Activated CD4-positive, CD25-positive, alpha-beta regulatory T cell treated with anti-CD3 and anti-CD28 coated beads, Interleukin-2, amount 50 U/mL, for 16 hours (primary cell): ENCODE measurements around the gene CCDC80.
A peak's percentile ranks its signal among the peaks of the same experiment; 100 is the strongest.
"Not testable (repeated sequence)": the region's sequence is repeated elsewhere in the genome, so short reads cannot be mapped to it uniquely, and the experiment has no call there.

Source experiments
- DNase-seq: peaks from one replicate; pipeline ENCODE4 v3.0.0-alpha.2; 2020; ENCODE audit warnings: low read depth, low spot score

Gene CCDC80

DNA sequence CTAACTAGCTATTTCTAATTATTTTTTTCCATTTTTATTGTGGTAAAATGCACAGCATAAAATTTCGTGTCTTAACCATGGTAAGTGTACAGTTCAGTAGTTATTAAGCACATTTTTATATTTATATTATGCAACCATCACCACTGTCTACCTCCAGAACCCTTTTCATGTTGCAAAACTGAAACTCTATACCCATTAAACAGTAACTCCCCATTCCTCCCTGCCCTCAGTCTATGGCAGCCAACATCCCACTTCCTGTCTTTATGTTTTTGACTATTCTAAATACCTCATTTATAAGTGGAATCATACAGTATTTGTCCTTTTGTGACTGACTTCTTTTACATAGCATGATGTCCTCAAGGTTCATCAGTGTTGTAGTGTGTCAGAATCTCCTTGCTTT is 53.6 kb downstream of the CCDC80 start:
- DNase-seq, result no peak

DNA sequence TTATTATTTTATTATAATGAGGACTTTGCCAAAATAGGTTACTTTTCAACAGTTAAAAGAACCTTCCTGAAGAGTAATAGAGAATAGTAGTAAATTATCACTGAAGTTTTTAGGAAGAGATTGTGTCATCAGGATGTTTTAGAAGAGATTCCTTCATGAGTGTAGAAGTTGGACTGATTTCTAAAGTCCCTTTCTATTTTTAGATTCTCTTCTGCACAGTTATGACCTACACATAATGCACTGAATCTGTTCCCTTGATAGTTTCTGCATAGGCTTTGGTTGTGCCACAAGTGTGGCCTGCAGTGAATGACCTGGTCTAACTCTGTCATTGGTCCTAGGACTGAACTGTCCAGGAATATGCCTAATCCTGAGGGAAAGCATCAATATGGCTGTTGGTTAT is 55.2 kb downstream of the CCDC80 start:
- DNase-seq, result no peak

GRCh38 chr3:112583105-112583504 is 57.8 kb downstream of the CCDC80 start:
- no peak for DNase-seq

DNA sequence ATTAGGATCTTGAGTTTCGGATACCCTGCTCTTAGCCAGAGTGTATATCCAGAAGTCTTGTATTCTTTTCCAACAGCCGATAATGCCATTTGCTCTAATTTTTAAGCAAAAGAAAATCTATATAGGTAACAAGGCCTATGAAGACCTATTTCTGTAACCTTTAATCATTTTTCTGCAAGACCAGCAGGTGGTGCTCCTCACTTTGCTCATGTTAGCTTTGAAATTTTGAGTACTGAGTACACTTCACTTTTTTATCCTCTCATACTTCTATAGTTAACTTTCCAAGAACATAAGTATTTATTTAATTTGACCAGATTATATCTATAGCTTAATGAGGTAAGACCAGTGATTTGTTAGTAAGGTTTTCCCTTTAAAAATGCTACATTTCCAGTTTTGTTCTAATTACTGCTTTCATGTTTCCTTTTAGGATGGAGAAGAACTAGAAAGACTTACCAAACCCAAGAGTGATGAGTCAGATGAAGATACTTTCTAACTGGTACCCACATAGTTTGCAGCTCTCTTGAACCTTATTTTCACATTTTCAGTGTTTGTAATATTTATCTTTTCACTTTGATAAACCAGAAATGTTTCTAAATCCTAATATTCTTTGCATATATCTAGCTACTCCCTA is 58.6 kb downstream of the CCDC80 start:
- no peak for DNase-seq

- no peak for DNase-seq
These were observed 61.2 kb downstream of the CCDC80 start for GRCh38 chr3:112579697-112580096.

GRCh38 chr3:112579232-112579631 is 61.7 kb downstream of the CCDC80 start:
- no peak for DNase-seq

DNA sequence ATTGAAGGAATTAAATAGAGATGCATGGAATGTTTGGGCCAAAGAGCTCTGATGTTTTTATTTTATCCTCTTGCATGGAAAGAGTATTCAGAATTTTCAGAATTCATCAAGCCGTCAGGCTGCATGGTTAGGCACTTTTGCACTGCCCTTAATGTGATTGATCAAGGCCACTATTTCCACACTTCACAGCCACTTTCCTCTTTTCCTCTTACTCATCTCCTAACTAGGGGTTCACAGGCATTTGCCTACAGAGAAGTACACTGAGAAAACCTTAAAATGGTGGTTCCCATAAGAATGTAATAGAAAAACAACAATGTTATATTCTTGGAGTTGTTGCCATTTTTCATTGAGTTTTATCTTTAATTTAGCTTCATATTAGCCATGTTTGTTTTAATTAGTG is 68.2 kb downstream of the CCDC80 start:
- DNase-seq, result no peak

DNA sequence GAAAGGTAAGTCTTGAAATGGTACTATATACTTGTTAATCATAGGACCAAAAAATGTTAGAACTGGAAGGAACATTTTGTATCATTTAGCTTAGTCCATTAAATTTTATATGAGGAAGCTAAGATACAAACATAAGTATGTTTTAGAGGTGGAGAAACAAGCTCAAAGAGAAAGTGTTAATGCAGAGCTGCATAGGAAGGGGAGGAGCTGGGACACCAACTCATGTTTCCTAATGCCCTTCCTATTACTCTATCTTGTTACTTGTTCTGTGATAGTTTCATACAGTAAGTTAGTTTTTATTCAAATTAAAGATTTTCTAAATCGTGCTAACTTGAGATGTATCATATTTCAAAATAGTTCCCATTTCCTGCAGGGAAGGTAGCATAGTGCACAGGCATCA is 71.7 kb downstream of the CCDC80 start:
- DNase-seq, result no peak

GRCh38 chr3:112568642-112569041 is 72.3 kb downstream of the CCDC80 start:
- DNase-seq, result no peak

DNA sequence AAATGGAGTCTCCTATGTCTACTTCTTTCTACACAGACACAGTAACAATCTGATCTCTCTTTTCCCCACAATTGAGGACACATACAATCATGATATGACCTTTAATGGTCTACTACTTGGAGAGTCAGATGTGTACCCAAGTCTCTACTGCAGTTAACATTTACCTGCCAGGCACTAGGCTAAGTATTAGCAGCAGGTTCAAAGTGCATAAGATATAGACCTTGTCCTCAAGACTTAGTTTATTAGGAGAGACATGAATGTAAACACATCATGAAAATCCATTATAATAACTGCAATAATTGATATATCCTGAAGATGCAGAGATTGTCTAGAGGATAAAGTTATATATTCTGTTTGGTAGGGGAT is 76.0 kb downstream of the CCDC80 start:
- no peak for DNase-seq

GRCh38 chr3:112564247-112564939 is 76.5 kb downstream of the CCDC80 start:
- DNase-seq, result not testable (repeated sequence)

- DNase-seq, result peak; percentile 99
These were observed 79.0 kb downstream of the CCDC80 start, which contains the start of the genes ATG3 and SLC35A5 for GRCh38 chr3:112561734-112562529. Gene ATG3 (minus strand): TSS chr3:112561962. CDS start chr3:112561528, 434 bp downstream. Gene SLC35A5 (plus strand): TSS chr3:112562045. CDS start chr3:112563404, 1,359 bp downstream.

DNA sequence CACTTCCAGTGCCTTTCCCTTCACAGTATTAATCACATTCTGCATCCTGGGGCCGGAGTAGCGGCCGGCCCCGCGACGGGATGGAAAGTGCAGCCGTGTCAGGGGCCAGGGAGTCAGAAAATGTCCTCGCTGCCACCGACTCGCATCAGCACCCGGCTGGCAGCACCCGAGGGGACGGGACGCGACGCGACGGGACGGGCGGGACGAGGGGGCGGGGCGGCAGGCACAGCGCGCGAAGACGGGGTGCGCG is 79.5 kb downstream of the CCDC80 start:
- no peak for DNase-seq

DNA sequence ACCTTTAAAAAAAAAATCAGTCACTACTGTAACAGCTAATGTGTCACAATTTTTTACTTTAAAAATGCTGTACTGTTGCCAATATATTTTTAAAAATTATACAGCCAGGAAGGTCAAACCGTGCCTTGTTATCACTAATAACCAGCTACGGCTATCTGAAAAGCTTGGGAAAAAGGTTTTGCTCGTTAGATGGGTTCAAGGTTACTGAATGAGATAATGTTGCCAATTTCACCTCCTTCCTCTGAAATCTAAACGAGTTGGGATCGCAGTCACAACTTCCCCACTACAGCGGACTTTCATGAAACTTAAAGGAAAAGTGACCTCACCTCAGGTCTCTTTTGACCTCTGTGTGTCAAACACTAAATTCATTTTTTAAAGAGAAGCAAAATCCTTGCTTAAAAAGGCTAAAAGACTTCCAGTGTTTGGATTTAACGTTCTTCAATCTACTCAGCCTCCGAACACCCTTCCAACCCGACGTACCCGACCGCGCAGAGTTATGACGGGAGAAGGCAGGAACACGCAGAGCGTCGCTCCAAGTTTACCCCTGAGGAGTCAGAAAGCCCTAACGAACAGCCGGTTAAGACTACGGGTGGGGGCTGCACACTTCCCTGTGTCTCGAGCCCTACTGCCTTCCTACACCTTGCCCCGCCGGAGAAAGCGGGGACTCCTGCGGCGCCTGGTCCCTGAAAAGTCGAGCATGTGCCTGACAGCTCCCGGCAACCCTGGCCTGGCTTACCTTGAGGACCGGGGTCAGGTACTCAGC is 80.0 kb downstream of the CCDC80 start:
- peak; percentile 43 for DNase-seq

DNA sequence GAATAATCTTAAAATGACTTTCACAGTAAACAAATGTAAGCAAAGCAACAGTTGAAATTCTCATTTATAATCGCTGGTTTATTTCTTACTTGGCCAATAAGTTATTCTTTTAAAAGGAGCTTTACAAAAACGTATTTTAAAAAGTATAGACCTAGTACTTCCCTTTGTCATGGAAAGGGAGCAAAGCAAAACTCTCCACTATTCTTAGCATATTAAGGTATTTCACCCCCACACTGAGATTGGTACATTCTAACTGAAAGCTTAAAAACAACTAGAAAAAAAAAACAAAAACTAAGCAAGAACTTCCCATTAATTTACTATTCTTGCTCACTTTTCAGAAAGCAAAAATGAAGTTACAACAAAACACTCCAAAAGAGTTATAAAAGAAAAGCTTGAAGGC is 80.6 kb downstream of the CCDC80 start:
- DNase-seq, result no peak

DNA sequence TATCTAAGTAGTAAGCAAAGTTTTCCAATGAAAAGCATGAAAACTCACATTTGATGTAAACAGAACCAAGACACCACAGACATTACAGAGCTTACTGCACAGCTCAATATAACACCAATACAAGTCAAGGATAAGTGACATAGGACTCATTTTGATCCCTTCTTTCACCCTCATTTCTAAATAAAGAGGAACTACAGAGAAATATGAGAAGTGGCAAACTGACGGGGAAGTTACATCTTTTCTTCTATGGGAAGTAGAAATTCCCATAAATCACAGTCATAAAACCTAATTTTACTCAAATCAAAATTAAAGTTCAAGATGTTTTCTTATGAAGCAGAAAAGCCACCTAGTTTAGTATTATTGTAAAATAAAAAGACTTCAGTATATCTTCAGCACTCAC is 83.0 kb downstream of the CCDC80 start:
- DNase-seq, result no peak

GRCh38 chr3:112555535-112556170 is 85.3 kb downstream of the CCDC80 start:
- no peak for DNase-seq

DNA sequence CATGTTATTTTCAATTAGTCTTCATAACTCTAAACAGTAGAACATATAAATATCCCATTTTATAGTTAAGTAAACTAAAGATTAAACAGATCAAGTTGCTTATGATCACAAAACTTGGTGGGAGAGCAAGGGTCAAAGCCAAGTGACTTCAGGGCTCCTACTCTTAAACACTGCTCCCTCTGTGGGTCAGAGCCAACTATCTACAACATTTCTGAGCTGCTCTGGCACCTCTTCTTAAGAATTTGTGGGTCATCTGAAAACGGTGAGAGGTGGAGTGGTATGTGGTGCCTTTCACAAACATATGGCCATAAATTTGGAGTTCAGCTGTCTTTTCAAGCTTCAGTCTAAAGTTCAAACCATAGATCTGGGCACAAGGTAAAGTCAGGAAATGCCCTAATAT is 90.1 kb downstream of the CCDC80 start:
- DNase-seq, result no peak
